Activated T-cell treated with anti-CD3 and anti-CD28 coated beads for 1 hour (primary cell): ENCODE data around the gene HINFP.

Experiments used
- DNase-seq: peaks from one replicate; pipeline ENCODE4 v3.0.0-alpha.2; 2020; ENCODE audit warnings: low read depth

Gene HINFP

DNA sequence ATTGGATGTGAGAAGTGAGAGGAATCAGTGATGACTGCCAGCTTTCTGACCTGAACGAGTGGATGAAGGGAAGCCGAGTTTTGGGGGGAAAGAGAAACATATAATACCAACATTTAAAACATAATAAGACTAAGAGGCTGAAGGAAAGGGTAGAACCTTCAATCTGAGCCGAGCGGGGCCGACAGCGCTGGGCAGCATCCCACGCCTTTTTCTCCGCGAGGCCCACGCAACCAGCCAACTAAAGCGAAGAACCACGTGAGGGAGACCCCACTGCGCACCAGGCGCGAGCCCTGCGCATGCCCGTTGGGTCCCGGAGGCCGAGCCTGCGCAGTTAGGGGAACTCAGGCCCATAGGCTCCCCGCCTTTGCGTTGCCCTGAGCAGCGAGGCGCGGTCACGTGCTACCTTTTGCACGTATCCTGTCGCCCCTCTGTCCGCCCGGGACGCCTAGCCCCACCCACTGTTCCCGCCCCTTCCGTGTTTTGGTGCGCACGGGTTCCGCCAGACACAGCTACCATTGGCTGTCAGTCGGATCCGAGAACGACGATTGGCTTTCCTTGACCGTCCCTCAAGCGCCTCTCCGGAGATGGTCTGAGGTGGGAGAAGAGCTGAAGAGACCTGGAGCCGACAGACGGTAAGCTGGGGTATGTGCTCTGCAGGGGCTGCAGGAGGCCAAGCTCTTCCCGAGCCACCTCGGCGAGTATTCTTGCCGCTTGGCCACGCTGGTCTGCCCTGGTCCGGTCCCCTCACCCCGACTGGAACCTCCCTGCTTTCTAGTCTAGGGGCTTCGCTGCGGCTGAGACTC is at the start of gene HINFP:
Gene HINFP, plus strand, starts transcription at position 573 of the 803 bp plus-strand sequence. CDS start 5,365 bp downstream, outside the sequence.
- peak; percentile 99 for DNase-seq

DNA sequence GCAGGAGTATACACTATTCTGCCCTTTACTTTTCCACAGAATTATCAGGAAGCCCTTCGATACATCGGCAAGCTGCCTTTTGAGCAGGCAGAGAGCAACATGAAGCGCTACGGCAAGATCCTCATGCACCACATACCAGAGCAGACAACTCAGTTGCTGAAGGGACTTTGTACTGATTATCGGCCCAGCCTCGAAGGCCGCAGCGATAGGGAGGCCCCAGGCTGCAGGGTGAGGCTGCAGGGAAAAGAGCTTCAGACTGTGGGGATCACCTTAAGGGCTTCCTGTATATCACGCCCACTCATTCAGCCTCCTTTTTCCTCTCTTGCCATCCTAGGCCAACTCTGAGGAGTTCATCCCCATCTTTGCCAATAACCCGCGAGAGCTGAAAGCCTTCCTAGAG is 43.5 kb upstream of the HINFP start:
- DNase-seq = no peak

- no peak for DNase-seq
These were observed 42.5 kb upstream of the HINFP start for GRCh38 chr11:119078675-119079420.

DNA sequence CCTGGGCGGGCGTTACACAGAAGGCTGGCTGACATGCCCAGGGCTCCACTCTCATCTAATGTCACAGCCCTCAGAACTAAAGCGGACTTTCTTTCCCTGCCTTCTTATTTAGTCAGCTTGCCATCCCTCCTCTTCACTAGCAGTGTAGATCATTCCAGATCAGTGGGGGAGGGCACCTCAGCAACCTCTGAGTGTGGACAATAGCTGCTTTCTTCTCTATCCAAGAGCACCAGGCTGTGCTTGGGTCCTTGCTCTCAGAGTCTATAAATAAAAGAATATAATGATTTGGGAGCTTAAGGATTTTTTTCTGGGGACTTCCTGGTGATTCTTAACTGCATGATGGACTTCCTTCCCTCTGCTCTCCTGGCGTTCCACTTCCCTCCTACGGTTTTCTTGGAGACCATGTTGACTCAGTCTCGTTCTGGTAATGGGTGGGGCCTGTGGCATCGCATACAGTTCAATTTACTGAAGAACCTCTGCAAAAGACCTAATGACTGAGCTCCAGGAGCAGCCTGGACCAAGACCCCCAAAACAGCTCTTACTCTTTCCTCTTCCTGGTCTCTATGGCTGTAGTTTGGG is 39.6 kb upstream of the HINFP start:
- DNase-seq = no peak

DNA sequence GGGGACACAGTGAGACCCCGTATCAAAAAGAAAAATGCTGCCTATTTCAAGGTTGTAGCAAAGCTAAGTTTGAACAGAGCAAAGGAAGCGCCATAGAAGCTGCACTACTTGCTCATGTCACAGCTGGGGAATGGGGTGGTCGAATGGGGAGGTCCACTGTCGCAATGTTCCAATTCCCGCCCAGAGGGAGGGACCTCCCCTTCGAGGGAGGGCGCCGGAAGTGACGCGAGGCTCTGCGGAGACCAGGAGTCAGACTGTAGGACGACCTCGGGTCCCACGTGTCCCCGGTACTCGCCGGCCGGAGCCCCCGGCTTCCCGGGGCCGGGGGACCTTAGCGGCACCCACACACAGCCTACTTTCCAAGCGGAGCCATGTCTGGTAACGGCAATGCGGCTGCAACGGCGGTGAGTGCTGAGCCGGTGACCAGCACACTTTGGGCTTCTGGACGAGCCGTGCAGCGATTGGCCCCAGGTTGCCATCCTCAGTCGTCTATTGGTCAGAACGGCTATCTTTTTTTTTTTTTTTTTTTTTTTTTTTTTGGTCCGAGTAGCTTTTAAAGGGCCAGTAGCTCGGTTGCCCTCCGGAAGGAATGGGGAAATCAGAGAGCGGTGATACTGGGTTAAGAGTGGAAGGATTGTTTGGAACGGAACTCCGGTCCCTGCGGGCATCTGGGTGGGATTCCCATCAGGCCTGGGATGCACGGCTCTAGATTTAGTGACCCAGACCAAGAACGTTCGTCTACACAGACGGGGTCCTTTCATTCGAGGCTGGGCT is 36.5 kb upstream of the HINFP start, which contains the start of gene HMBS:
Gene HMBS, plus strand, starts transcription at position 219 of the 774 bp plus-strand sequence. Its CDS starts 153 bp downstream, at position 372.
- peak; percentile 83 for DNase-seq

- no peak for DNase-seq
These were observed 35.9 kb upstream of the HINFP start for GRCh38 chr11:119085437-119085847.

DNA sequence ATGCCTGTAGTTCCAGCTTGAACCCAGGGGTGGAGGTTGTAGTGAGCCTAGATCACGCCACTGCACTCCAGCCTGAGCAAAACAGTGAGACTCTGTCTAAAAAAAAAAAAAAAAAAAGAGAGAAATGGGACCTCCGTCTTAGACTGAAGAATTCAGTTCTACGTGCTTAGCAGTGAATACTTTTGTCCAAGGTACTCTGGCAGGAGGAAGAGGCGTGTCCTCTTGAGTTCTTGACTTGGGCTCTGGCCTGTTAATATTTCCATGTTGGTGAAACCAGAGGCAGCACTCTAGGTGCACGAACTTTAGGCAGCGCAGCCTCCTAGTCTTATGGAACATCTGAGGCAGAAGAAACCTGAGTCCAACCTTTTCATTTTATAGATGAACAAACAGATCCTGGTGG is 34.3 kb upstream of the HINFP start:
- no peak for DNase-seq

GRCh38 chr11:119087747-119088241 is 33.6 kb upstream of the HINFP start:
- DNase-seq = no peak

DNA sequence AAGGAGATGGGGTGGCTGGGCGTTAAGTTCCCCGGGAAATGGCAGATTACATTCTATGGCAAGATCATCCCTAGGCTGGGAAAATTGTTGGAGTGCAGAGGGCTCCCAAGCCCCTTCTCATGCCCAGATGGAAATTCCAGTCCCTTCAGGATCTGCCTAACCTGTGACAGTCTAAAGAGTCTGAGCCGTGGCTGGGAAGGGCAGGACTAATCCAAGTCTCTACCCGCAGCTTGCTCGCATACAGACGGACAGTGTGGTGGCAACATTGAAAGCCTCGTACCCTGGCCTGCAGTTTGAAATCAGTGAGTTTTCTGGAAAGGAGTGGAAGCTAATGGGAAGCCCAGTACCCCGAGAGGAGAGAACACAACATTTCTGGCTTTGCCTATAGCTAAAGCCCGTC is 33.0 kb upstream of the HINFP start:
- no peak for DNase-seq

DNA sequence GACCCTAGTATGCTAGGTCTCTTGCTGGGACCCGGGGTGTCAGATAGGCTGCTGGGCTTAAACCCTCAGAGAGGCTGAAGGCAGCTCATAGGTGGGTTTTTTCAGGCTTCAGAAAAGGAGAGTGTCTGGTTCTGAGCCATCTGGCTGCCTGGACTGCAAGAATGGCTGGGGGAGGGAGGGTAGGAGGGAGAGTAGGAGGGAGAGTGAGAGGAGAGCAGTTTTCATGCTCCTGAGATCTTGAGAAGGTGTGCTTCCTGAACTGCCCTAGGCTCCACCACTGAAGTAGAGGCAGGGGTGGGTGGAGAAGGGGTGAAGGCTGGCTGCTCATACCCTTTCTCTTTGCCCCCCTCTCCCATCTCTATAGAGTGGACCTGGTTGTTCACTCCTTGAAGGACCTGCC is 32.1 kb upstream of the HINFP start:
- no peak for DNase-seq

DNA sequence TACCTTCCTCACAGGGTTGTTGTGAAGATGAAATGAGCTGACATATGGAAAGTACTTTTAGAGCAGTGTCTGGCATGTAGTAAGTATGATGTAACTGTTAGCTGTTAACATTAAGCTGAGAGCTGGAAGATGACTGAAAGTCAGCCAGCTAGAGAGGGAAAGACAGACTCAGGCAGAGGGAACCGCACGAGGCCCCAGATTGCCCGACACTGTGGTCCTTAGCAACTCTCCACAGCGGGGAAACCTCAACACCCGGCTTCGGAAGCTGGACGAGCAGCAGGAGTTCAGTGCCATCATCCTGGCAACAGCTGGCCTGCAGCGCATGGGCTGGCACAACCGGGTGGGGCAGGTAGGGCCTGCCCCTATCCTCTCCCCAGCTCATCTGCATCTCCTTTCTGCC is 30.2 kb upstream of the HINFP start:
- no peak for DNase-seq

DNA sequence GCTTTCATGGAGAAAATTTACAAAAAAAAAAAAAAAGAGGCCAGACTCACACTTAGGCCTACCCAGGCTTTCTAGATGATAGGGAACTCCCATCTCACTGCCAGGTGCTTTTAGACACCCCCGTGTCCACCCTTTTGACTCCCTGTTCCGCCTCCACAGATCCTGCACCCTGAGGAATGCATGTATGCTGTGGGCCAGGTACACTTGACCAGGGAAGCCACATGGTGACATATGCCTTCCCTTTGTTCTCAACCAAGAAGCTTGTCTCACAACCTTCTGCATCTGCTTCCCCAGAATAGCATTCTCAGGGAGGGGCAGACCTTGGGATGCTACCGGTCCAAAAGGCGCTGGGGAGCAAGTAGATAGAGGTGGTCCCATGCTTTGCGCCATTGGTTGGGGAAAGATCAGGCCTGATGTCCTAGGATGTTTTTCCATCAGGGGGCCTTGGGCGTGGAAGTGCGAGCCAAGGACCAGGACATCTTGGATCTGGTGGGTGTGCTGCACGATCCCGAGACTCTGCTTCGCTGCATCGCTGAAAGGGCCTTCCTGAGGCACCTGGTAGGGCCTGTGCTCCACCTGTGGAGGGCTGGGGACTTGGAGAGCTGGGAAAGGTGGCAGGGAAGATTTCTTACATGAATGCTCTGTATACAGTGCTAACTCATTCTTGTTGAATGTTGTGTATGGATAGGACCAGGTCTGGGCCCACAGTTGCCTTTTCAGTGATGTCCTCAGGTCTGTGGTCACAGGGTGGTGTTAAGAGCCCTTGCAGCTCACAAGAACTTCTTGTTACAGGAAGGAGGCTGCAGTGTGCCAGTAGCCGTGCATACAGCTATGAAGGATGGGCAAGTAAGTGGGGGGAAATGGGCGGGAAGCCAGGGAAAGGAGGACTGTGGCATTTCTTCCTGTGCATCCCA is 29.2 kb upstream of the HINFP start:
- no peak for DNase-seq

DNA sequence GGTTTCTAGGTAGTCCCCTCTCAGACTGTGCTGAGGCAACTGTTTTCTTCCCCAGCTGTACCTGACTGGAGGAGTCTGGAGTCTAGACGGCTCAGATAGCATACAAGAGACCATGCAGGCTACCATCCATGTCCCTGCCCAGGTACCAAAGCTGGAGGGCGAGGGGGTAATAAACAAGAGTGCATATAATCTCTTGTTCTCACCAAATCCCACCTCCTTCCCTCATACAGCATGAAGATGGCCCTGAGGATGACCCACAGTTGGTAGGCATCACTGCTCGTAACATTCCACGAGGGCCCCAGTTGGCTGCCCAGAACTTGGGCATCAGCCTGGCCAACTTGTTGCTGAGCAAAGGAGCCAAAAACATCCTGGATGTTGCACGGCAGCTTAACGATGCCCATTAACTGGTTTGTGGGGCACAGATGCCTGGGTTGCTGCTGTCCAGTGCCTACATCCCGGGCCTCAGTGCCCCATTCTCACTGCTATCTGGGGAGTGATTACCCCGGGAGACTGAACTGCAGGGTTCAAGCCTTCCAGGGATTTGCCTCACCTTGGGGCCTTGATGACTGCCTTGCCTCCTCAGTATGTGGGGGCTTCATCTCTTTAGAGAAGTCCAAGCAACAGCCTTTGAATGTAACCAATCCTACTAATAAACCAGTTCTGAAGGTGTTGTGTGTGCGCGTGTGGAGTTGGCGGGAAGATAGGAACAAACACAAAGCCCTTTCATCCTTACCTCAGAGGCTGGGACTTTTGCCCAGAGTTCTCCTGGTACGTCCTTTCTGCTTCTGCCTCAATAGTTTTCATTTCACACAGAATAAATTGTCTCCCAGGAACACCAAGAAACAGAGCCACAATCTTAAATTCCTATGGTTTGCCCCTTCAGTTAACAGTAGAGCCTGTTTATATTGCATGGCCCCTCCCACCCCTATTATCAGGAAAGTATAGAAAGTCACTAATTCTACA is 28.2 kb upstream of the HINFP start:
- no peak for DNase-seq

- DNase-seq = no peak
These were observed 27.2 kb upstream of the HINFP start for GRCh38 chr11:119093942-119094815.

- no peak for DNase-seq
These were observed 26.6 kb upstream of the HINFP start for GRCh38 chr11:119094816-119095065.

DNA sequence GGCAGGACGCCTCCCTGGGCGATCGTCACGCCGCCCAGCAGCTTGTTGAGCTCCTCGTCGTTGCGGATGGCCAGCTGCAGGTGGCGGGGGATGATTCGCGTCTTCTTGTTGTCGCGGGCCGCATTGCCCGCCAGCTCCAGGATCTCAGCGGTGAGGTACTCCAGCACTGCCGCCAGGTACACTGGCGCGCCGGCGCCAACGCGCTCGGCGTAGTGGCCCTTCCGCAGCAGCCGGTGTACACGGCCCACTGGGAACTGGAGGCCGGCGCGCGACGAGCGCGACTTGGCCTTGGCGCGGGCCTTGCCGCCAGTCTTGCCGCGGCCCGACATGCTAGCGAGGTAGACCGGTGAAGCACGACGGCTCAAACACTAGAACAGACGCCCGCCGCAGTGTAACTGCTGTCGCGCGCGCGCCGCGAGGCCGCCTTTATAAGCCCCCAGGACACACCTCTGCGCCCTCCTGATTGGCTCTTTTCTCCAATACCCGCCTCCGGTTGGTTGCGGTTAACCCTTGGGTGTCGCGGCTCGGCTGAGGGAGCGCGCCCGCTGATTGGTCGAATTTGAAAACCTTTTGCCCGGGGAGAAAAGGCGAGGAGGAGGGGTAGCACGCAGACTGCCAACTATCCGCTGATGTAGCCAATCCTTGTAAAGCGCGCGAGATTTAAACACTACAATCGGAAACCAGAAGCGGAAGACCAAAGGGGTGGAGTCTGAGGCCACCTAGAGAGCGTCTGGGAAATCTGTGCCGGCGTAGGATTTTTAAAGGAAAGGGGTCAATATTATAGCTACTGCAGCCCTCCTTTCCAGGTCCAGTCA is 26.1 kb upstream of the HINFP start:
- DNase-seq = peak; percentile 98

- no peak for DNase-seq
These were observed 21.7 kb upstream of the HINFP start for GRCh38 chr11:119099711-119100110.
